ENCODE data around the gene CYP26B1. TPM values are rescaled to one million over a fixed set of nuclear protein-coding genes. Genes with fewer than 3 reads are reported as not detected.

Gene CYP26B1
- total and polyA plus RNA-seq, 3 donors from 2014 or later, result 31.6 to 86.2 (median 42.1) TPM

- peak overlapping the region; percentile 70 to 78 for H3K27ac ChIP-seq
- H3K27me3 ChIP-seq, result no peaks in the 10 kb centered on the region
- intact Hi-C loops (cut with DNase I; ENCODE audit: low total_unique reads), result loop anchor here (5.0 kb wide), 1 partner anchor 344 kb away; no protein-coding TSS in a partner anchor
These were observed 1.0 kb downstream of the CYP26B1 start for GRCh38 chr2:72146347-72147302.

DNA sequence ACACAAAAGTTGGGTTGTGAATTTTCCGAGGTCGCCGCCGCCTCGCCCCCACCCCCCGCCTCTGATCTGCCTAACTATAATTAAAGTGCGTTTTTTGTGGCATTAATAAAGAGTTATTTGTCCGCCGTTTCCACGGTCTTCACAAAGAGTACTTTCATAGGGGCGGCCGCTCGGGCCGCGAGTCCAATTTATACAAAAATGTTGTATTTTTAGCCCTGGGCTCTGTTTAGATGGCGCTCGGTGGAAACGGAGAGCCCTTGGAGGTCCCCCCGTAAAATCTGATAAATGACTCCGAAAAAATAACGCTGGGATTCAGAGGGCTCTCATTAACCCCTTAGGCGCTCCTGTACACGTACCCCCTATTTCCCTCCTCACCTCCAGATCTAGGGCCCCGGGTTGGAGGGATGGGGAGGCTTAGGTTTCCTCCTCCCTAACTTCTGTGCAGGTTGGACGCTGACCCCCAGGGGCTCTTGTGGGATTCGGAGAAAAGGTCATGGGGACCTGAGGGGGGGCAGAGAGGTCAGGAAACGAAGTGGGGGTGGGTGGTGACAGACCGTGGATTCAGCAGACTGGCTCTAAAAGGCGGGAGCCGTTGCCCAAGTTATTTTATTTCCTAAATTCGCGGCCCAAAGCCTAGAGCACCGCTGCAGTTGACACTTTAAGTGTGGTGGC is 1.9 kb downstream of the CYP26B1 start:
- Histone ChIP-seq H3K9me3 (no peaks in the 10 kb centered on the region), H3K36me3 (ENCODE audit: low read depth, missing control alignments) (no peaks in the 10 kb centered on the region), H3K27ac (peak overlapping the region; percentile 57 to 78), H3K4me3 (peak overlapping the region; percentile 62 to 75), H3K4me1 (peaks cover 46% of the 10 kb centered on the region), H3K27me3 (no peaks in the 10 kb centered on the region)
- no peak for DNase-seq
- TF ChIP-seq, protein P1, sequence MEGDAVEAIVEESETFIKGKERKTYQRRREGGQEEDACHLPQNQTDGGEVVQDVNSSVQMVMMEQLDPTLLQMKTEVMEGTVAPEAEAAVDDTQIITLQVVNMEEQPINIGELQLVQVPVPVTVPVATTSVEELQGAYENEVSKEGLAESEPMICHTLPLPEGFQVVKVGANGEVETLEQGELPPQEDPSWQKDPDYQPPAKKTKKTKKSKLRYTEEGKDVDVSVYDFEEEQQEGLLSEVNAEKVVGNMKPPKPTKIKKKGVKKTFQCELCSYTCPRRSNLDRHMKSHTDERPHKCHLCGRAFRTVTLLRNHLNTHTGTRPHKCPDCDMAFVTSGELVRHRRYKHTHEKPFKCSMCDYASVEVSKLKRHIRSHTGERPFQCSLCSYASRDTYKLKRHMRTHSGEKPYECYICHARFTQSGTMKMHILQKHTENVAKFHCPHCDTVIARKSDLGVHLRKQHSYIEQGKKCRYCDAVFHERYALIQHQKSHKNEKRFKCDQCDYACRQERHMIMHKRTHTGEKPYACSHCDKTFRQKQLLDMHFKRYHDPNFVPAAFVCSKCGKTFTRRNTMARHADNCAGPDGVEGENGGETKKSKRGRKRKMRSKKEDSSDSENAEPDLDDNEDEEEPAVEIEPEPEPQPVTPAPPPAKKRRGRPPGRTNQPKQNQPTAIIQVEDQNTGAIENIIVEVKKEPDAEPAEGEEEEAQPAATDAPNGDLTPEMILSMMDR (IDR thresholded peaks at IDR 0.05), result no peak
- TF ChIP-seq POLR2A (IDR thresholded peaks at IDR 0.05), result no peak
- WGBS, 2 donors, result 2% methylated on average over 29 to 33 of the region's 33 CpGs
- intact Hi-C loops (cut with DNase I; ENCODE audit: low total_unique reads), result loop anchor here (5.0 kb wide), 1 partner anchor 343 kb away; no protein-coding TSS in a partner anchor

More at GRCh38 chr2:72146347-72147302, 1.0 kb downstream of the CYP26B1 start:
- WGBS, 2 donors, result 3 to 4% methylated on average over 46 to 58 of the region's 58 CpGs
- no peaks in the 10 kb centered on the region for H3K36me3 ChIP-seq (ENCODE audit: low read depth, missing control alignments)
- peaks cover 38% of the 10 kb centered on the region for H3K4me1 ChIP-seq
- TF ChIP-seq POLR2A (IDR thresholded peaks at IDR 0.05), result no peak
- TF ChIP-seq, protein P1 (IDR thresholded peaks at IDR 0.05), result no peak
- H3K4me3 ChIP-seq, result peak overlapping the region; percentile 62 to 75
- no peak for DNase-seq
- H3K9me3 ChIP-seq, result no peaks in the 10 kb centered on the region

DNA sequence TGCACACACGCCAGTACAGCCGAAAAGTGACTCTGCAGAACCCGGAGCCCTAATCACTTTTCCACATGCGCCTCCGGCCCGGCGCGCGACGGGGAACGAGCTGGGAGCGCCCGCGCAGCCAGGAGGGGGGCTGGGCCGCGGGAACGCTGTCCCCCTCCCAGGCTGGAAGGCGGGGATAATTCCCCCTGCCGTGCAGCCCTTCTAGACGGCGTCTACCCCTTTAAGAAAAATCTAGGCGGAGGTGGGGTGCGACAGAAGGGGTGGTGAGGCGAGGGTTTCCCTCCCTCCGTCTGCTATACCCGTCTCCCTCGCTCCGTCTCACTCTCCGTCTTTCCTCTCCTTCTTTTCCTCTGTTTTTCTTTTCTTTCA is 2.4 kb downstream of the CYP26B1 start:
- peak overlapping the region; percentile 57 to 78 for H3K27ac ChIP-seq
- no peak for TF ChIP-seq POLR2A (IDR thresholded peaks at IDR 0.05)
- TF ChIP-seq, protein P1 (IDR thresholded peaks at IDR 0.05), result no peak
- no peaks in the 10 kb centered on the region for H3K27me3 ChIP-seq
- H3K36me3 ChIP-seq (ENCODE audit: low read depth, missing control alignments), result no peaks in the 10 kb centered on the region
- WGBS, 2 donors, result 1% methylated on average over 11 to 29 of the region's 29 CpGs
- peaks cover 49% of the 10 kb centered on the region for H3K4me1 ChIP-seq
- no peaks in the 10 kb centered on the region for H3K9me3 ChIP-seq
- intact Hi-C loops (cut with DNase I; ENCODE audit: low total_unique reads), result loop anchor here (5.0 kb wide), 1 partner anchor 343 kb away; no protein-coding TSS in a partner anchor
- H3K4me3 ChIP-seq, result peak overlapping the region; percentile 62 to 75
- DNase-seq, result peak; percentile 63

GRCh38 chr2:72144632-72145288 is 2.9 kb downstream of the CYP26B1 start:
- TF ChIP-seq, protein P1 (IDR thresholded peaks at IDR 0.05), result no peak
- TF ChIP-seq POLR2A (IDR thresholded peaks at IDR 0.05), result no peak
- peaks cover 49% of the 10 kb centered on the region for H3K4me1 ChIP-seq
- no peaks in the 10 kb centered on the region for H3K36me3 ChIP-seq (ENCODE audit: low read depth, missing control alignments)
- H3K4me3 ChIP-seq, result peak overlapping the region; percentile 62 to 75
- no peaks in the 10 kb centered on the region for H3K9me3 ChIP-seq
- intact Hi-C loops (cut with DNase I; ENCODE audit: low total_unique reads), result loop anchor here (5.0 kb wide), 1 partner anchor 342 kb away; no protein-coding TSS in a partner anchor
- H3K27me3 ChIP-seq, result no peaks in the 10 kb centered on the region
- peak; percentile 83 for DNase-seq
- H3K27ac ChIP-seq, result peak overlapping the region; percentile 57 to 78
- 0% methylated on average over 22 to 63 of the region's 63 CpGs for WGBS, 2 donors

All from testis (tissue), 3 donors.